Activated B cell treated with CpG ODN at 0.5 μM for 24 hours (primary cell): ENCODE results near the gene COL5A1. TPM values are rescaled to one million over a fixed set of nuclear protein-coding genes. Genes with fewer than 3 reads are reported as not detected.

Experiments used
- ATAC-seq: fragments of 200-7000 bp; cut with Tn5 transposase; one replicate; pipeline ENCODE4 v1.10.0; 2021; ENCODE audit warnings: low read depth, mild to moderate bottlenecking, moderate library complexity
- CTCF ChIA-PET: fragments of 350-600 bp; sonication (Branson Sonifier 250); formaldehyde crosslinking; loops from one replicate; lab custom pipeline; 2021; ENCODE audit warnings: antibody characterized with exemption; lab: Charles Lee
- POLR2A ChIA-PET: fragments of 350-600 bp; sonication (Branson Sonifier 250); formaldehyde crosslinking; loops from one replicate; lab custom pipeline; 2021; ENCODE audit warnings: antibody characterized with exemption; lab: Charles Lee
- DNase-seq: peaks from one replicate; pipeline ENCODE4 v3.0.0; 2022
- H3K27ac Mint-ChIP-seq: one replicate; pipeline ENCODE4 v1.8.0; 2020; ENCODE audit warnings: mixed read lengths
- H3K27me3 Mint-ChIP-seq: one replicate; pipeline ENCODE4 v1.8.0; 2021; ENCODE audit warnings: mixed read lengths
- H3K36me3 Mint-ChIP-seq: one replicate; pipeline ENCODE4 v1.8.0; 2021; ENCODE audit warnings: low read depth, mixed read lengths
- H3K4me1 Mint-ChIP-seq: one replicate; pipeline ENCODE4 v1.8.0; 2021; ENCODE audit warnings: mixed read lengths
- H3K4me3 Mint-ChIP-seq: one replicate; pipeline ENCODE4 v1.8.0; 2020; ENCODE audit warnings: mild to moderate bottlenecking, mixed read lengths
- H3K9me3 Mint-ChIP-seq: one replicate; pipeline ENCODE4 v1.8.0; 2020; ENCODE audit warnings: mixed read lengths
- CTCF ChIP-seq: fragments of 200-600 bp; IDR thresholded peaks from one replicate; pipeline ENCODE4 v1.8.0; 2022; ENCODE audit warnings: antibody characterized with exemption, mild to moderate bottlenecking
- intact Hi-C: fragments of 100-400 bp; cut with micrococcal nuclease; formaldehyde crosslinking; loops from one replicate; pipeline ENCODE4 v1.15.1; 2024
- total RNA-seq: library from RNA; stranded (reverse); gene quantifications from 2 replicates; pipeline ENCODE4 v1.2.3, GENCODE V29; 2022

Gene COL5A1
- total RNA-seq, 1 donor from 2014 or later: 0.02 TPM

- H3K4me1 Mint-ChIP-seq: no peaks in the 10 kb centered on the region
- DNase-seq (no peak), ATAC-seq (no peak)
- H3K36me3 Mint-ChIP-seq: no peaks in the 10 kb centered on the region
- intact Hi-C loops: no loop called here
- TF ChIP-seq CTCF: no peak
- ChIA-PET CTCF (no interaction called here), POLR2A (no interaction called here)
- H3K4me3 Mint-ChIP-seq: no peak overlapping the region
- no peaks in the 10 kb centered on the region for H3K27me3 Mint-ChIP-seq
- no peaks in the 10 kb centered on the region for H3K9me3 Mint-ChIP-seq
- no peak overlapping the region for H3K27ac Mint-ChIP-seq
Measured at GRCh38 chr9:134757216-134757975, 115.8 kb downstream of the COL5A1 start.

GRCh38 chr9:134758949-134759607 lies 117.5 kb downstream of the COL5A1 start:
- CTCF ChIA-PET: no interaction called here
- no peaks in the 10 kb centered on the region for H3K27me3 Mint-ChIP-seq
- H3K9me3 Mint-ChIP-seq: no peaks in the 10 kb centered on the region
- no peak for TF ChIP-seq CTCF
- ATAC-seq: no peak
- POLR2A ChIA-PET: no interaction called here
- no peaks in the 10 kb centered on the region for H3K36me3 Mint-ChIP-seq
- H3K4me1 Mint-ChIP-seq: no peaks in the 10 kb centered on the region
- no peak overlapping the region for H3K4me3 Mint-ChIP-seq
- no peak for DNase-seq
- intact Hi-C loops: no loop called here
- no peak overlapping the region for H3K27ac Mint-ChIP-seq

GRCh38 chr9:134759913-134760312 lies 118.3 kb downstream of the COL5A1 start:
- Mint-ChIP-seq H3K27me3 (no peaks in the 10 kb centered on the region), H3K27ac (no peak overlapping the region), H3K36me3 (no peaks in the 10 kb centered on the region), H3K4me3 (no peak overlapping the region), H3K4me1 (no peaks in the 10 kb centered on the region), H3K9me3 (no peaks in the 10 kb centered on the region)
- CTCF ChIA-PET: no interaction called here
- DNase-seq (no peak), ATAC-seq (no peak)
- POLR2A ChIA-PET: no interaction called here
- intact Hi-C loops: no loop called here
- TF ChIP-seq CTCF: no peak

- H3K27ac Mint-ChIP-seq: no peak overlapping the region
- no peaks in the 10 kb centered on the region for H3K36me3 Mint-ChIP-seq
- no peak for ATAC-seq
- H3K4me1 Mint-ChIP-seq: no peaks in the 10 kb centered on the region
- no peak for DNase-seq
- ChIA-PET CTCF (no interaction called here), POLR2A (no interaction called here)
- intact Hi-C loops: no loop called here
- H3K4me3 Mint-ChIP-seq: no peak overlapping the region
- no peaks in the 10 kb centered on the region for H3K9me3 Mint-ChIP-seq
- no peak for TF ChIP-seq CTCF
- H3K27me3 Mint-ChIP-seq: no peaks in the 10 kb centered on the region
Measured at GRCh38 chr9:134760750-134761420, 119.3 kb downstream of the COL5A1 start.
